HG03280 (cell line): ENCODE results near the gene POU5F1.
"Not testable (repeated sequence)": the region's sequence is repeated elsewhere in the genome, so short reads cannot be mapped to it uniquely, and the experiment has no call there.

Experiments
- ATAC-seq: cut with Tn5 transposase; IDR thresholded peaks from one replicate; pipeline ENCODE4 v1.9.1; 2021; ENCODE audit warnings: mild to moderate bottlenecking, moderate library complexity; ENCODE audit not compliant: unreplicated experiment

Gene POU5F1

GRCh38 chr6:31170600-31170881 lies at the start of gene POU5F1:
TSS of gene POU5F1 (minus strand) at chr6:31170682. CDS start at chr6:31170620, 62 bp downstream.
- no peak for ATAC-seq

- no peak for ATAC-seq
Measured at GRCh38 chr6:31216208-31216898, 45.9 kb upstream of the POU5F1 start.

- not testable (repeated sequence) for ATAC-seq
Measured at GRCh38 chr6:31215216-31215615, 44.7 kb upstream of the POU5F1 start.

- no peak for ATAC-seq
Measured at GRCh38 chr6:31214516-31214915, 44.0 kb upstream of the POU5F1 start.

GRCh38 chr6:31210741-31211532 lies 40.5 kb upstream of the POU5F1 start:
- no peak for ATAC-seq

- no peak for ATAC-seq
Measured at GRCh38 chr6:31210123-31210522, 39.6 kb upstream of the POU5F1 start.

- no peak for ATAC-seq
Measured at GRCh38 chr6:31209137-31209536, 38.7 kb upstream of the POU5F1 start.

GRCh38 chr6:31208506-31208905 lies 38.0 kb upstream of the POU5F1 start:
- ATAC-seq: no peak

GRCh38 chr6:31205638-31206037 lies 35.2 kb upstream of the POU5F1 start:
- ATAC-seq: no peak

GRCh38 chr6:31204751-31205145 lies 34.3 kb upstream of the POU5F1 start:
- ATAC-seq: no peak

GRCh38 chr6:31203345-31203979 lies 33.0 kb upstream of the POU5F1 start:
- ATAC-seq: peak; percentile 54

- no peak for ATAC-seq
Measured at GRCh38 chr6:31202259-31203166, 32.0 kb upstream of the POU5F1 start.

- not testable (repeated sequence) for ATAC-seq
Measured at GRCh38 chr6:31199105-31199452, 28.6 kb upstream of the POU5F1 start.

GRCh38 chr6:31197559-31198305 lies 27.2 kb upstream of the POU5F1 start:
- peak; percentile 73 for ATAC-seq

GRCh38 chr6:31196251-31197022 lies 26.0 kb upstream of the POU5F1 start:
- not testable (repeated sequence) for ATAC-seq

- not testable (repeated sequence) for ATAC-seq
Measured at GRCh38 chr6:31195308-31195979, 25.0 kb upstream of the POU5F1 start.

- ATAC-seq: no peak
Measured at GRCh38 chr6:31194061-31194834, 23.8 kb upstream of the POU5F1 start.

- no peak for ATAC-seq
Measured at GRCh38 chr6:31193206-31193605, 22.7 kb upstream of the POU5F1 start.
